Mesenchymal stem cell (in vitro differentiated cells and primary cell): ENCODE measurements around the gene MAZ.
"Not testable (repeated sequence)": the region's sequence is repeated elsewhere in the genome, so short reads cannot be mapped to it uniquely, and the experiment has no call there.

Source experiments
- DNase-seq: peaks from one replicate; pipeline ENCODE4 v3.0.0-alpha.2; 2013
- H2AFZ ChIP-seq: one replicate; pipeline ENCODE4 v1.6.1; 2013; ENCODE audit warnings: low read depth, mild to moderate bottlenecking, control low read depth, inconsistent platforms, low read length, moderate library complexity
- H2AK5ac ChIP-seq: 2 replicates; pipeline ENCODE4 v1.6.1; 2013; ENCODE audit warnings: low read length, moderate library complexity, mild to moderate bottlenecking, inconsistent platforms; ENCODE audit not compliant: severe bottlenecking
- H2BK120ac ChIP-seq: one replicate; pipeline ENCODE4 v1.6.1; 2013; ENCODE audit warnings: low read depth, mild to moderate bottlenecking, inconsistent platforms, low read length, moderate library complexity
- H2BK12ac ChIP-seq, 2 experiments: one replicate each; pipeline ENCODE4 v1.6.1; 2013; ENCODE audit warnings: inconsistent platforms in 2 of 2, low read length in 2 of 2, mild to moderate bottlenecking in 2 of 2, moderate library complexity in 2 of 2, control low read depth in 1 of 2
- H2BK15ac ChIP-seq: one replicate; pipeline ENCODE4 v1.6.1; 2013; ENCODE audit warnings: mild to moderate bottlenecking, low read depth, inconsistent platforms; ENCODE audit not compliant: poor library complexity, severe bottlenecking
- H2BK5ac ChIP-seq: 2 replicates; pipeline ENCODE4 v1.6.1; 2013; ENCODE audit warnings: low read depth, mild to moderate bottlenecking, low read length, control low read depth, inconsistent platforms; ENCODE audit not compliant: poor library complexity, severe bottlenecking
- H3K14ac ChIP-seq, 2 experiments: one replicate each; pipeline ENCODE4 v1.6.1; 2013; ENCODE audit warnings: inconsistent platforms in 2 of 2, low read length in 2 of 2, control low read depth in 1 of 2, mild to moderate bottlenecking in 1 of 2, moderate library complexity in 1 of 2
- H3K18ac ChIP-seq, 2 experiments: one replicate each; pipeline ENCODE4 v1.6.1; 2013; ENCODE audit warnings: inconsistent platforms in 2 of 2, low read length in 2 of 2, control low read depth in 1 of 2, low read depth in 1 of 2, mild to moderate bottlenecking in 1 of 2
- H3K23ac ChIP-seq, 2 experiments: one replicate each; pipeline ENCODE4 v1.6.1; 2013; ENCODE audit warnings: inconsistent platforms in 2 of 2, low read length in 2 of 2, mild to moderate bottlenecking in 2 of 2, moderate library complexity in 2 of 2, control low read depth in 1 of 2
- H3K27ac ChIP-seq: 2 replicates; pipeline ENCODE4 v1.5.1; 2013; ENCODE audit warnings: mild to moderate bottlenecking, moderate library complexity, low read length, control low read depth, inconsistent platforms; ENCODE audit not compliant: poor library complexity, severe bottlenecking
- H3K27me3 ChIP-seq, 2 experiments: 2 replicates each; pipeline versions ENCODE4 v1.6.1 to v1.7.0; 2013; ENCODE audit warnings: low read length in 2 of 2, mild to moderate bottlenecking in 2 of 2, moderate library complexity in 2 of 2, control low read depth in 1 of 2, inconsistent platforms in 1 of 2; ENCODE audit not compliant: control insufficient read depth in 1 of 2, insufficient read depth in 1 of 2
- H3K36me3 ChIP-seq, 2 experiments: 2 replicates each; pipeline versions ENCODE4 v1.6.1 to v1.7.0; 2013; ENCODE audit warnings: low read length in 2 of 2, control low read depth in 1 of 2, inconsistent platforms in 1 of 2, low read depth in 1 of 2, mild to moderate bottlenecking in 1 of 2; ENCODE audit not compliant: insufficient read depth in 2 of 2, control insufficient read depth in 1 of 2
- H3K4ac ChIP-seq, 2 experiments: one replicate each; pipeline ENCODE4 v1.6.1; 2013; ENCODE audit warnings: inconsistent platforms in 2 of 2, low read length in 2 of 2, mild to moderate bottlenecking in 2 of 2, moderate library complexity in 2 of 2, control low read depth in 1 of 2, low read depth in 1 of 2
- H3K4me1 ChIP-seq: 2 replicates; pipeline ENCODE4 v1.6.1; 2013; ENCODE audit warnings: low read depth, low read length, control low read depth; ENCODE audit not compliant: control insufficient read depth, insufficient read depth
- H3K4me2 ChIP-seq: 2 replicates; pipeline ENCODE4 v1.6.1; 2013; ENCODE audit warnings: low read length, mild to moderate bottlenecking, inconsistent platforms; ENCODE audit not compliant: poor library complexity, severe bottlenecking
- H3K4me3 ChIP-seq, 2 experiments: 2 replicates each; pipeline versions ENCODE4 v1.5.1 to v1.7.0; 2013; ENCODE audit warnings: low read length in 2 of 2, mild to moderate bottlenecking in 2 of 2, control low read depth in 1 of 2, low read depth in 1 of 2; ENCODE audit not compliant: insufficient read depth in 1 of 2
- H3K79me1 ChIP-seq: replicated peaks from 2 replicates; pipeline ENCODE4 v1.6.1; 2013; ENCODE audit warnings: mild to moderate bottlenecking, control low read depth, low read length, inconsistent platforms; ENCODE audit not compliant: poor library complexity, severe bottlenecking
- H3K9ac ChIP-seq: 2 replicates; pipeline ENCODE4 v1.7.0; 2013; ENCODE audit warnings: mild to moderate bottlenecking, low read length, moderate library complexity
- H3K9me3 ChIP-seq: 2 replicates; pipeline ENCODE4 v1.7.0; 2013; ENCODE audit warnings: mild to moderate bottlenecking, low read length; ENCODE audit not compliant: control insufficient read depth
- H4K8ac ChIP-seq: one replicate; pipeline ENCODE4 v1.6.1; 2013; ENCODE audit warnings: inconsistent platforms, mild to moderate bottlenecking, low read length, moderate library complexity
- H4K91ac ChIP-seq: one replicate; pipeline ENCODE4 v1.6.1; 2013; ENCODE audit warnings: mild to moderate bottlenecking, low read length, inconsistent platforms
- WGBS: methylation state at CpG from one replicate; pipeline ENCODE4 v1.1.7; 2013; ENCODE audit warnings: mixed read lengths; 5-methylcytosine and 5-hydroxymethylcytosine counted together

Gene MAZ

GRCh38 chr16:29777576-29778350, 28.6 kb upstream of the MAZ start, which contains the start of gene ZG16:
Gene ZG16, plus strand, starts transcription at chr16:29778256. Its CDS starts 1,011 bp downstream, at chr16:29779267.
- H3K4me1 ChIP-seq, result no peaks in the 10 kb centered on the region
- no peak within 1 kb of the TSS for H3K4me3 ChIP-seq
- H3K4ac ChIP-seq, result no peak within 1 kb of the TSS
- H3K18ac ChIP-seq, result no peak within 1 kb of the TSS
- no peaks in the 10 kb centered on the region for H3K36me3 ChIP-seq
- H2BK120ac ChIP-seq, result no peak within 1 kb of the TSS
- H3K9ac ChIP-seq, result no peak within 1 kb of the TSS
- H3K79me1 ChIP-seq, result no peaks in the 10 kb centered on the region
- no peak within 1 kb of the TSS for H4K91ac ChIP-seq
- H4K8ac ChIP-seq, result no peak within 1 kb of the TSS
- H3K23ac ChIP-seq, result no peak within 1 kb of the TSS
- no peak within 1 kb of the TSS for H2BK12ac ChIP-seq
- H2BK5ac ChIP-seq, result no peak within 1 kb of the TSS
- peaks cover 37 to 43% of the 10 kb centered on the region in 2 experiments for H3K27me3 ChIP-seq
- H3K27ac ChIP-seq, result no peak within 1 kb of the TSS
- no peak within 1 kb of the TSS for H3K14ac ChIP-seq
- H3K4me2 ChIP-seq, result no peak within 1 kb of the TSS
- H2AFZ ChIP-seq, result no peak within 1 kb of the TSS
- H2BK15ac ChIP-seq, result peak within 1 kb of the TSS; percentile 3
- DNase-seq, result no peak
- no peak within 1 kb of the TSS for H2AK5ac ChIP-seq
- 73% methylated on average over 7 of the region's 10 CpGs for WGBS
- H3K9me3 ChIP-seq, result no peaks in the 10 kb centered on the region

GRCh38 chr16:29779474-29779873, 26.9 kb upstream of the MAZ start:
- Histone ChIP-seq H3K4me1 (no peaks in the 10 kb centered on the region), H3K4me2 (no peak overlapping the region), H3K4me3 (no peak overlapping the region), H4K8ac (no peak overlapping the region), H3K79me1 (no peaks in the 10 kb centered on the region), H3K14ac (no peak overlapping the region), H4K91ac (no peak overlapping the region), H3K36me3 (no peaks in the 10 kb centered on the region), H3K18ac (no peak overlapping the region), H2BK120ac (no peak overlapping the region), H3K9ac (no peak overlapping the region), H2BK5ac (no peak overlapping the region), H2BK15ac (no peak overlapping the region), H2BK12ac (no peak overlapping the region), H2AK5ac (no peak overlapping the region), H3K4ac (no peak overlapping the region), H3K27me3 (peaks cover 37 to 43% of the 10 kb centered on the region in 2 experiments), H3K23ac (no peak overlapping the region), H3K27ac (no peak overlapping the region), H3K9me3 (no peaks in the 10 kb centered on the region), H2AFZ (no peak overlapping the region)
- DNase-seq, result no peak
- WGBS, result 71% methylated on average over 9 of the region's 10 CpGs

GRCh38 chr16:29783094-29783953, 23.0 kb upstream of the MAZ start:
- 86% methylated on average over 10 of the region's 13 CpGs for WGBS
- not testable (repeated sequence) for DNase-seq, H2BK120ac ChIP-seq, H3K4me1 ChIP-seq, H4K8ac ChIP-seq, H3K27ac ChIP-seq, H4K91ac ChIP-seq, H2AK5ac ChIP-seq, H2BK12ac ChIP-seq, H3K9ac ChIP-seq, H3K4me2 ChIP-seq, H2BK15ac ChIP-seq, H3K18ac ChIP-seq, H3K9me3 ChIP-seq, H3K4me3 ChIP-seq, H2BK5ac ChIP-seq, H3K4ac ChIP-seq, H3K23ac ChIP-seq, H3K14ac ChIP-seq, H3K79me1 ChIP-seq, H2AFZ ChIP-seq, H3K36me3 ChIP-seq
- peaks cover 35 to 37% of the 10 kb centered on the region in 2 experiments for H3K27me3 ChIP-seq

- Histone ChIP-seq H3K4me3 (no peak overlapping the region), H2BK5ac (no peak overlapping the region), H2AK5ac (no peak overlapping the region), H4K91ac (no peak overlapping the region), H3K27ac (no peak overlapping the region), H3K4me2 (no peak overlapping the region), H3K9me3 (no peaks in the 10 kb centered on the region), H2BK12ac (no peak overlapping the region), H4K8ac (no peak overlapping the region), H3K27me3 (peaks cover 27 to 29% of the 10 kb centered on the region in 2 experiments), H2AFZ (no peak overlapping the region), H3K36me3 (no peaks in the 10 kb centered on the region), H3K79me1 (no peaks in the 10 kb centered on the region), H3K4ac (no peak overlapping the region), H3K4me1 (peaks cover 8% of the 10 kb centered on the region), H3K23ac (no peak overlapping the region), H3K14ac (no peak overlapping the region), H2BK120ac (no peak overlapping the region), H3K18ac (no peak overlapping the region), H2BK15ac (no peak overlapping the region), H3K9ac (no peak overlapping the region)
- no CpG with 5 or more reads among the region's 2 CpGs for WGBS
- DNase-seq, result no peak
Observed at GRCh38 chr16:29784157-29784556, 22.2 kb upstream of the MAZ start.
